ENCODE measurements around the gene RAMP1. TPM values are rescaled to one million over a fixed set of nuclear protein-coding genes. Genes with fewer than 3 reads are reported as not detected.
A peak's percentile ranks its signal among the peaks of the same experiment; 100 is the strongest.

The RAMP1 gene
- total RNA-seq, 6 experiments from 2014 or later, result 0.38 to 1.3 (median 0.48) TPM; not detected in 1

DNA sequence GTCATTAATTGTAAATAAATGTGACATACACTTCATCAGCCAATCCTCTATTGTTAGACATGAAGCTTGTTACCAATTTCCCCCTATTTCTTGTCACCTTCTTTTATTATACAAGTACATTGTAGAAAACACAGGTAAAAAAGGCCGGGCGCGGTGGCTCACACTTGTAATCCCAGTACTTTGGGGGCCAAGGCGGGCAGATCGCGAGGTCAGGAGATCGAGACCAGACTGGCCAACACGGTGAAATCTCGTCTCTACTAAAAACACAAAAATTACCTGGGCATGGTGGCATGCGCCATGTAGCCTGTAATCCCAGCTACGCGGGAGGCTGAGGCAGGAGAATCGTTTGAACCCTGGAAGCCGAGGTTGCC, 64.7 kb downstream of the RAMP1 start:
- H3K27ac Mint-ChIP-seq, result no peak overlapping the region
- H3K9me3 Mint-ChIP-seq, result no peaks in the 10 kb centered on the region
- no peak for DNase-seq
- TF ChIP-seq, protein P1, sequence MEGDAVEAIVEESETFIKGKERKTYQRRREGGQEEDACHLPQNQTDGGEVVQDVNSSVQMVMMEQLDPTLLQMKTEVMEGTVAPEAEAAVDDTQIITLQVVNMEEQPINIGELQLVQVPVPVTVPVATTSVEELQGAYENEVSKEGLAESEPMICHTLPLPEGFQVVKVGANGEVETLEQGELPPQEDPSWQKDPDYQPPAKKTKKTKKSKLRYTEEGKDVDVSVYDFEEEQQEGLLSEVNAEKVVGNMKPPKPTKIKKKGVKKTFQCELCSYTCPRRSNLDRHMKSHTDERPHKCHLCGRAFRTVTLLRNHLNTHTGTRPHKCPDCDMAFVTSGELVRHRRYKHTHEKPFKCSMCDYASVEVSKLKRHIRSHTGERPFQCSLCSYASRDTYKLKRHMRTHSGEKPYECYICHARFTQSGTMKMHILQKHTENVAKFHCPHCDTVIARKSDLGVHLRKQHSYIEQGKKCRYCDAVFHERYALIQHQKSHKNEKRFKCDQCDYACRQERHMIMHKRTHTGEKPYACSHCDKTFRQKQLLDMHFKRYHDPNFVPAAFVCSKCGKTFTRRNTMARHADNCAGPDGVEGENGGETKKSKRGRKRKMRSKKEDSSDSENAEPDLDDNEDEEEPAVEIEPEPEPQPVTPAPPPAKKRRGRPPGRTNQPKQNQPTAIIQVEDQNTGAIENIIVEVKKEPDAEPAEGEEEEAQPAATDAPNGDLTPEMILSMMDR (IDR thresholded peaks at IDR 0.05), result no peak
- H3K4me3 Mint-ChIP-seq, result 0 out of 2 replicates have a peak overlapping the region, but pooled peaks have one; percentile 8
- H3K4me1 Mint-ChIP-seq (ENCODE audit: low read depth), result peaks cover 21% of the 10 kb centered on the region
- no peaks in the 10 kb centered on the region; the same call in 1 of the 2 replicates for H3K36me3 Mint-ChIP-seq (ENCODE audit: low read depth)
- peaks cover 10% of the 10 kb centered on the region for H3K27me3 Mint-ChIP-seq (ENCODE audit: insufficient read depth)

DNA sequence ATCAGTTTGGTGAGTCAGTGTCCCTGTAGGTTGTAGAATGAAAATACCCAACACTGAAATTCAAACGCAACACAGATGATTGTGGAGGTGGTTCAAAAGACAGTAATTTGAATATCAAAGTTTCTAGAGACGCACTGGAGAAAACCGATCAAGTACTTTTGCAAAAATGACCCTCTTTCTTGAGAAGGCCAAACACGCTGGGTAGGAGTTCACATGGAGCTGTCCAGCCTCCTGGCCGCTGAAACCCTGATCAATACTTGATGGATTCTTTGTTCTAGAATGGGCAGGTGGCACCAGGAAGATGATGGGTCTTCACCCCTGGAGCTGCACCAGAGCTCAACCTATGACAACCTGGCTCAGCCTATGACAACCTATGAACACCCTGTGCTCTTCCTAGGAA, 67.7 kb downstream of the RAMP1 start:
- Mint-ChIP-seq H3K27ac (no peak overlapping the region), H3K4me3 (no peak overlapping the region), H3K36me3 (ENCODE audit: low read depth) (peaks cover 8% of the 10 kb centered on the region; the same call in 1 of the 2 replicates), H3K9me3 (peaks cover 9% of the 10 kb centered on the region), H3K4me1 (ENCODE audit: low read depth) (peaks cover 23% of the 10 kb centered on the region), H3K27me3 (ENCODE audit: insufficient read depth) (peaks cover 15% of the 10 kb centered on the region)
- TF ChIP-seq, protein P1 (IDR thresholded peaks at IDR 0.05), result no peak
- no peak for DNase-seq

DNA sequence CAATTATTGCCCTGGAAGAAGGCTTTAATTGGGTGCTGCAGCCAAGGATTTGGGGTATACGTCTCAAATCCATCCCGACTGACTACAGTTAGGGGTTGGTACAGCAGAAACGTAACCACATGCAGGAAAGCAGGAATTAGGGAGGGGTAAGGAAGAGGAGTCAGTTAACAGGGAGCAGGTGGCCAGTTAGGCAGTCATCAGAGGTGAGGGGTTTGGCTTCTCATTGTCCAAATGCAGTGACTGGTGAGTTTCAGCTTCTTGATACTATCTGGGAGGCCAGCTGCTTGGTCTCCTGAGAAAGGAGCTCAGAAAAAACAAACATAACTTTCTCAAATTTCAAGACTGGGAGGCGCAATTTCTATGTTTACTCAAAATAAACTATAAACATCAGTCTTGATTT, 68.6 kb downstream of the RAMP1 start:
- Mint-ChIP-seq H3K4me1 (ENCODE audit: low read depth) (peaks cover 29% of the 10 kb centered on the region), H3K9me3 (peaks cover 9% of the 10 kb centered on the region), H3K4me3 (no peak overlapping the region), H3K36me3 (ENCODE audit: low read depth) (peaks cover 8% of the 10 kb centered on the region; the same call in 1 of the 2 replicates), H3K27ac (no peak overlapping the region), H3K27me3 (ENCODE audit: insufficient read depth) (peaks cover 15% of the 10 kb centered on the region)
- no peak for DNase-seq
- TF ChIP-seq, protein P1 (IDR thresholded peaks at IDR 0.05), result no peak

- Mint-ChIP-seq H3K27me3 (ENCODE audit: insufficient read depth) (peaks cover 20% of the 10 kb centered on the region), H3K27ac (no peak overlapping the region), H3K4me1 (ENCODE audit: low read depth) (peaks cover 24% of the 10 kb centered on the region), H3K9me3 (peaks cover 9% of the 10 kb centered on the region), H3K36me3 (ENCODE audit: low read depth) (peaks cover 8% of the 10 kb centered on the region; the same call in 1 of the 2 replicates), H3K4me3 (no peak overlapping the region)
- no peak for DNase-seq
- TF ChIP-seq, protein P1 (IDR thresholded peaks at IDR 0.05), result no peak
These were observed 70.6 kb downstream of the RAMP1 start for GRCh38 chr2:237929979-237930378.

- Mint-ChIP-seq H3K27ac (peak overlapping the region; percentile 29; the same call in 1 of the 2 replicates), H3K9me3 (peaks cover 9% of the 10 kb centered on the region), H3K27me3 (ENCODE audit: insufficient read depth) (peaks cover 20% of the 10 kb centered on the region), H3K4me3 (no peak overlapping the region), H3K36me3 (ENCODE audit: low read depth) (peaks cover 8% of the 10 kb centered on the region; the same call in 1 of the 2 replicates), H3K4me1 (ENCODE audit: low read depth) (peaks cover 31% of the 10 kb centered on the region)
- TF ChIP-seq, protein P1 (IDR thresholded peaks at IDR 0.05), result no peak
- DNase-seq, result peak; percentile 54
These were observed 71.8 kb downstream of the RAMP1 start for GRCh38 chr2:237931205-237931721.

Measured in HFFc6 (cell line).